ENCODE data around the gene WSCD2. TPM values are rescaled to one million over a fixed set of nuclear protein-coding genes. Genes with fewer than 3 reads are reported as not detected.

WSCD2 gene
- total RNA-seq, 1 donor from 2014 or later, result 0.86 TPM

DNA sequence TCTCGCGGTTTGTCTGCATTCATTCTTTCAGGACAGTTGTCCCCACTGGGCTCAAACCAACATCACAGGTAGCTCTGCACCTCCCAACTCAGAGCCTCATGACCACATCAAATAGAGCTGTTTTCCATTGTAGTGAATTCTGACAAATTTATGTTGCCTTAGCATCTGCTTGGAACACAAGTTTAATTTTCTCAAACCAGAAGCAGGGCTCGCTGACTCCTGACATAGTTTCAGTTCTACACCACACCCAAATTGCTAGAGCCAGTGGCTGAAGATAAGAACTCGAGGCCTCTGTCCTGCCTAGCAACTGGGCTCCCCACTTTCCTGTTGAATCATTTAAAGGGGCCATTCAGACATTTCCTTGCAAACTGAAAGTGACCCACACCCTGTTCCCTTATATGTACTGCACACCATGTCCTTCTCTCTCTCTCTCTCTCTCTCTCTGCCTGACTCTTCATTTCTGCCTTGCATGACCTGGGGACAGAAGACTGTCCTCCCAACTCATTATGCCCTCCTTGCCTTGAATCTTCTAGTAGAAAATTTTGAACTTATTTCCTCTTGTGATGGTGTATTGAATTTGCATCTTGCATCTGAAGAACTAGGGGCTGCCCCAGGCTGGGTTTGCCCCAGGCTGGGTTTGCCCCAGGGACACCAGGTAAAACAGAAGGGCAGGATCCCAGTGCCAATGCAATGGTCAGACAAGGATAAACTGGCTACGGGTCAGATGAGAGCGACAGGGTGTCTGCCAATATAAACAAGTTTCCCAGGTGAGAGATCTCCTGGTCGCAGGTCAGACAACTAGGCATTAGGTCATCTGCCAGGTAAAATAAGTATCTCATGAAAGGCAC, 9.7 kb upstream of the WSCD2 start:
- no peak overlapping the region for H3K27ac Mint-ChIP-seq (ENCODE audit: unreplicated experiment)
- no peaks in the 10 kb centered on the region for H3K4me1 Mint-ChIP-seq (ENCODE audit: unreplicated experiment)
- H3K9me3 Mint-ChIP-seq (ENCODE audit: unreplicated experiment), result no peaks in the 10 kb centered on the region
- H3K4me3 Mint-ChIP-seq (ENCODE audit: unreplicated experiment), result no peak overlapping the region
- DNase-seq (ENCODE audit: extremely low spot score, unreplicated experiment), result no peak
- peaks cover 3% of the 10 kb centered on the region for H3K27me3 Mint-ChIP-seq (ENCODE audit: unreplicated experiment)
- no peak for TF ChIP-seq CTCF (IDR thresholded peaks at IDR 0.05)
- no peaks in the 10 kb centered on the region for H3K36me3 Mint-ChIP-seq (ENCODE audit: unreplicated experiment)

- H3K36me3 Mint-ChIP-seq (ENCODE audit: unreplicated experiment), result no peaks in the 10 kb centered on the region
- no peaks in the 10 kb centered on the region for H3K9me3 Mint-ChIP-seq (ENCODE audit: unreplicated experiment)
- TF ChIP-seq CTCF (IDR thresholded peaks at IDR 0.05), result no peak
- H3K27ac Mint-ChIP-seq (ENCODE audit: unreplicated experiment), result no peak overlapping the region
- no peak for DNase-seq (ENCODE audit: extremely low spot score, unreplicated experiment)
- H3K4me3 Mint-ChIP-seq (ENCODE audit: unreplicated experiment), result no peak overlapping the region
- H3K4me1 Mint-ChIP-seq (ENCODE audit: unreplicated experiment), result no peaks in the 10 kb centered on the region
- H3K27me3 Mint-ChIP-seq (ENCODE audit: unreplicated experiment), result peaks cover 3% of the 10 kb centered on the region
Measured at GRCh38 chr12:108119974-108120862, 8.9 kb upstream of the WSCD2 start.

GRCh38 chr12:108120863-108121165, 8.3 kb upstream of the WSCD2 start:
- no peaks in the 10 kb centered on the region for H3K36me3 Mint-ChIP-seq (ENCODE audit: unreplicated experiment)
- DNase-seq (ENCODE audit: extremely low spot score, unreplicated experiment), result no peak
- H3K9me3 Mint-ChIP-seq (ENCODE audit: unreplicated experiment), result no peaks in the 10 kb centered on the region
- peaks cover 3% of the 10 kb centered on the region for H3K27me3 Mint-ChIP-seq (ENCODE audit: unreplicated experiment)
- H3K4me3 Mint-ChIP-seq (ENCODE audit: unreplicated experiment), result no peak overlapping the region
- no peaks in the 10 kb centered on the region for H3K4me1 Mint-ChIP-seq (ENCODE audit: unreplicated experiment)
- no peak overlapping the region for H3K27ac Mint-ChIP-seq (ENCODE audit: unreplicated experiment)
- TF ChIP-seq CTCF (IDR thresholded peaks at IDR 0.05), result no peak

DNA sequence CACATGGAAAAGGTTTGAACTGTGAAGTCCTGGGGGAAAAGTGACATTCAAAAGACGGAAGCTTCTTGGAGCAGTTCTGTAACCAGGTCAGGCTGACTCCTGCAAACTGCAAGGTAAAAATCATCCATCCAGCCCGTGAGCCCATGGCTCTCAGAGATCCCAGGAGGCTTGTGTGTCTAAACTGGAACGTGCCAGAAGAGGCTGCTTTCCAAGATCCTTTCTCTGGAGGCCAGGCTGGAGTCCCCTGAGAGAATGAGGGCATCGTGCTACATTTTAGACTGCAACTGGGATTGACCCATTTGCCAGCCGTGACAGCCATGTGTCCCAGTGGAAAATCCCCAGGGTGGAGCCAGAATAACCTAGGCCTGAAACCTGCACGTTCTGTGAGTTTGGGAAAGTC, 7.8 kb upstream of the WSCD2 start:
- TF ChIP-seq CTCF (IDR thresholded peaks at IDR 0.05), result no peak
- H3K27ac Mint-ChIP-seq (ENCODE audit: unreplicated experiment), result no peak overlapping the region
- peaks cover 5% of the 10 kb centered on the region for H3K27me3 Mint-ChIP-seq (ENCODE audit: unreplicated experiment)
- H3K4me1 Mint-ChIP-seq (ENCODE audit: unreplicated experiment), result no peaks in the 10 kb centered on the region
- no peak for DNase-seq (ENCODE audit: extremely low spot score, unreplicated experiment)
- no peak overlapping the region for H3K4me3 Mint-ChIP-seq (ENCODE audit: unreplicated experiment)
- no peaks in the 10 kb centered on the region for H3K36me3 Mint-ChIP-seq (ENCODE audit: unreplicated experiment)
- H3K9me3 Mint-ChIP-seq (ENCODE audit: unreplicated experiment), result no peaks in the 10 kb centered on the region

Measured in osteocyte (in vitro differentiated cells).